SKM-1 (cell line): ENCODE measurements around the gene TLR5.
A peak's percentile ranks its signal among the peaks of the same experiment; 100 is the strongest.

Experiments used
- DNase-seq: peaks from one replicate; lab custom pipeline; 2025; ENCODE audit not compliant: unreplicated experiment; lab: John Stamatoyannopoulos, UW

Gene TLR5

GRCh38 chr1:223152399-223152798, 9.4 kb upstream of the TLR5 start:
- no peak for DNase-seq

GRCh38 chr1:223150443-223150842, 7.4 kb upstream of the TLR5 start:
- no peak for DNase-seq

DNA sequence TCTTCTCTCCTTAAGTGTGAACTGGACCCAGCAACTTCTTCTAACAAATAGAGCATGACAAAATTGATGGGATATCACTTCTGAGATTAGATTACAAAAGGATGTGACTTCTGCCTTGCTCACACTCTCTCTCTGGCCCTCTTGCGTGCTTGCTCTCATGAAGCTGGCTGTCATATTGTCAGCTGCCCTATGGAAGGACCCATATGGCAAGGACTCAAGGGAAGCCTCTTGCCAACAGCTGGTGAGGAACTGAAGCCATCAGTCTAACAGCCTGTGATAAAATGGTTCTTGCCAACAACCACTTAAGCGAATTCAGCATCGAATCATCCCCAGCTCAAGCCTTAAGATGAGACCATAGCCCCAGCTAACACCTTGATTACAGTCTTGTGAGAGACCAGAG, 4.8 kb upstream of the TLR5 start:
- no peak for DNase-seq

GRCh38 chr1:223147409-223147808, 4.4 kb upstream of the TLR5 start:
- no peak for DNase-seq

DNA sequence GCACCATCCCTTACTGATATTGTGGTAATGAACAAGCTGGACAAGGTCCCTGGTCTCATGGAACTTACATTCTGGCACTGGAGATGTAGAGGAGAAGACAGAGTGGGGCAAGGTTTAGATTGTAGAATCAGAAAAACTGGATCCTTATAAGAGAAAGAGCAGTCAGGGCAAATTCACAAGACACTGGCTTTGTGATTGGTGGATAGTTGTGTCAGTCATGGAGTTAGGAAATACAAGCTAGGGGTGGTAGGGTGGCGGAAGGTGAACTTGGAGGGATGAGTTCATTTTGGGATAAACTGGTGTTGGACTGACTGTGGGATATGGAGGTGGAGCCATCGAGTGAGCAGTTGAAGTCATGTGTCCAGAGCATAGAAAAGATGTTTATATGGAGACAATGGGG, 3.7 kb upstream of the TLR5 start:
- no peak for DNase-seq

DNA sequence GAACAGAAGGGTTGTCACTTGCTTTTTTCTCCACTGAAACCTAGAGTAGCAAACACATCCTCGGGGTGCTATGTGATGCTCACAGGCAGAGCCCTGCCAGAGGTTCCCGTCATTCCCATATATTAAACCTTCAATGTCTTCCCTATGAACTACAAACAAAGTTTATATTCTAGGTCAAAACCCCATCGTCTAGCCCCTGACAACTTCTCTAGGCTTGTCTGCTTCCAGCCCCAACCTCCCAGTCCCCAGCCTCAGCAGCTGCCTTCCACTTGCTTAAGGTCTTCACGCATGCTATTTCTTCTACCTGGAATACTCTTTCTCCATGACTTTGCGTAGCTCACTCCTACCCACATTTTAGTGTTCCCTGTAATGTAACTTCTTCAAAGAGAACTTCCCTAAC, 1.9 kb upstream of the TLR5 start:
- no peak for DNase-seq

DNA sequence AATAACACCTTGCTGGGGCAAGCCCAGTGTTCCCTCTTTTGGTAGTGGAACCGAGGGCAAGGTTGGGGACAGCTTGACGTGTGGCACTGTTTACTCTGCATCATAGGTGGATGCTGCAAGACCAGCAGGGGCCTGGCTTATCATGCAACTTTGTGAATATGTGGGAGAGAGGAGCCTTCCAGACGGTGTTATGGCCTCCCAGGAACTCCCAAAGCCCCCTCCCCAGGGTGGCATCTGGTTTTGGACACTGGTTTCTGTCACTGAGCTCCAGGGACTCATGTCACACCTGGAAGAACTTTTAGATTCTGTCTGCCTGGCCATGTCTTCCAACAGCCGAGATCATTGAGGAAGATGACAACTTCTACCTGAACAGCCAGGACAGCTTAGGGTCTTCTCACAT, 1.4 kb upstream of the TLR5 start:
- DNase-seq = no peak

DNA sequence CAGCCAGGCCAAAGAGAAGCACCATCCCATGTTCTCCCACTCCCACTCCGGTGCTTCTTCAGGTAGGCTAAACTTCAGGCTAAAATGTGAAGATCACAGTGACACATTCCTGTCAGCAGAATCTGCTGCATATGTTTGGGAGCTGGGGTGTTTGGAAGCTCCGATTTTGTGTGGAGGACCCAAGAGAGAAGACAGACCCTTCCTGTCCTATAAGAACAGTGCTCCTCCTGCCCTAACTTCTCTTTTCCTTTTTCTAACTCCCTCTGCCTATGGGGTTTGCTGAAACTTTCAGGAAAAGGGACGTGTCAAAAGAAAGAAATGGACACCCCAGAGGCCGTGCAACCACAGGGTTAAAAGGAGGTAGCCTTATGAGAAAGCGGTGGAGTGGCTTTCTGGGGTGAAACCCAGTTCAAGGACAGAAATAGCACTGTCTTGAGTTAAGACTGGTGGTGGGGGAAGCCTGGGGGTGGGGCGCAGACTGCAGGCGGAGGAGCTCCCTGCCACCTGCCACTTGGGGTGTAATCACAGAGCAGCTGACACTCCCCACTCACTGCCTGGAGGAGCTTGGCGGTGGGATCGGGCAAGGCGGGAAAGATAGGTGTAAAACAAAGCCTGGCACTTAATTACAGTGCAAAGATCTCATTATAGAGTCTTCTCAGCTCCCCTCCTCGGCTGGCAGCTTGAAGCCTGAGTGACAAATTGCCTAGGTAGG, 645 bp upstream of the TLR5 start:
- peak; percentile 87 for DNase-seq

DNA sequence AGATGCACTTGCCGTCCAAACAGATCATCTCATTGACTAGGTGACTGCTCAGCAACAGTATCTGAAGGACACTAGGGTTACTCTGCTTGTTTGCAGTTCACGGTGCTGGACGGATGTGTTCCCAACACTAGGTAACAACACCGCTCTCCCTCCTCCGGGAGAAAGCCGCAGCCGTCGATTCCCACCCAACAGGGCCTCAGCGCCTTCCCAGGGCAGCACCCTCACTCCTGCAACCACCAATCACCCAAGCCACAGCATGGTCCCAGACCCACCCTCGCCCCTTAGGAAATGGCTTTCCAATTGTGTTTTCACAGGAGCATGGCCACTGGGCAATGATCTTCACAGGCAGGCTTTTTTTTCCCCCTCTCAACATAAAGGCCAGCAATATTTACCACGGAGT, 779 bp downstream of the TLR5 start:
- no peak for DNase-seq

DNA sequence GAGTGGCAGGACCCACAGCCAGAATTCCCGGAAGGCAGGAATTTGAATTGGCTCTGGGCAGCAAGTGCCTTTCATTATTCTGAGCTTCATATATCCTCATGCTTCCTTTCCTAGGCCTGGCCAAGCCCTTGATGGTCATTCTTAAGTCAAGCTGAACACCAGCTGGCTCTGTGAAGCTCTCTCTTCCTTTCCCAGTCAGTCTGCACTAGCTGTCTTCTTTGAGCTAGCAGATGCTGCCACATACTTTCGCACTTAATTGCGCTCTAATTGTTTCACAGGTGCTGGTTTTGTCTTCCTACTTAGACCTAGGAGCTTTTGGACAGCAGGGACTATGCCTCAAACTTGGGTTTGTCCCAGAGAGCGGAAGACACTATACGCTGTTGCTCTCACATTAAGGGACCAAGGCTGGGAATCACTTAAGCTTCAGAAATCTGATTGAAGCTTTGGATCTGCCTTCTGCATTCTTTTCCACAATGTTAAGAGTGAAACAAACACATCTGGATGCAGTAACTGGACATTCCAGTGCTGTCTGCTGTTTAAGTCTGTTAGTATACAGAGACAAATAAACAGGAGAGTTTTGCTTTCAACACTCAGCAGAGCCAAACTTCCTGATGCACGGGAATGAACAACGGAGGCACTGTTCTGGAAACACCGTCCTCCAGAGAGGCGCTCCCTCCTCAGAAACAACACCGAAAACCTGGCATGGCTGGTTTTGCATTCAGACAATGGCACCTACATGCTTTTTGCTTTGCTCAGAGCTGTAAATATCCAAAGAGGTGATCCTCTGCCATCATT, 2.2 kb downstream of the TLR5 start:
- DNase-seq = no peak

GRCh38 chr1:223137455-223138085, 5.5 kb downstream of the TLR5 start:
- DNase-seq = peak; percentile 79

DNA sequence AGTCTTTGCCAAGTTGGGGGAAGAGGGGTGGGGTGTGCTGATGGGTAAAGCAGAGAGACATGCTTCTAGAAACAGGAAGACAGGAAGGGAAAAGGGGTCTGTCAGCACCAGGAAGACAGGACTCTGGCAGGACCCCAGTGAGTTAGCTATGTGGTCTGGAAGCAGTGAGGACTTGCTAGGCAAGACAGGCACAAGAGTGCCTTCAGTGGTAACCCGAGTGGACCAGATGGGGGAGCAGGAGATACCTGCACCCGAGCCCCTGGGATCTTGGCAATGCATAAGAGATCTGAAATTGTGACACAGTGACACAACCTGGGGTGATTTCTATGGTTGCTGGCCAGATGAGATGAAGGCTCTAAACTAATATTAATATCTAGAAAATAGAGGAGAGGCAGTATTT, 7.0 kb downstream of the TLR5 start:
- no peak for DNase-seq

- DNase-seq = no peak
Observed at GRCh38 chr1:223135176-223135942, 7.7 kb downstream of the TLR5 start.

- DNase-seq = peak; percentile 76
Observed at GRCh38 chr1:223133824-223134435, 9.1 kb downstream of the TLR5 start.

DNA sequence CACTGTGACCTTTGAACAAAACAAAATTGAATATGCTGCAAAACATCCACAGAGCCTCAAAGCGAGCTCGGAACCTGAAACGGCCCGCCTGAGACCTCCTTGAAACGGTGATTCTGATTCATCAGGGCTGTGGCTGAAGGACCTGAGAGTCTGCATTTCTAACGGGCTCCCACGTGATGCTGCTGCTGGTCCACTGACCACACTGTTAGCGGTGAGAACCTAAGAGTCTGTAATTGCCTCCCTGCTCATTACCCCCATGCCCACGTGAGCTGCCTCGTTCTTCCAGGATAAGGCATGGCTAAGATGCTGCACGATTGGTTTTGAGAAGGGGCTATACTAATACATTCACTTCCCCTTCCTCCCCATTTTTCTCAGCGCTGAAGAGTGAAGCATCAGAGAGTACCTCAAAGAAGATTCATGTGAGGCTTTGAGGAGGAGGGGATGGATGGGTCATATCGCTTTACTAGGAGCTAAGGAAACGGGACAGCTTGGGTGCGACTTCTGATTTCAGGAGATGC, 9.7 kb downstream of the TLR5 start:
- DNase-seq = no peak

GRCh38 chr1:223129229-223129901, 13.7 kb downstream of the TLR5 start:
- DNase-seq = peak; percentile 66

DNA sequence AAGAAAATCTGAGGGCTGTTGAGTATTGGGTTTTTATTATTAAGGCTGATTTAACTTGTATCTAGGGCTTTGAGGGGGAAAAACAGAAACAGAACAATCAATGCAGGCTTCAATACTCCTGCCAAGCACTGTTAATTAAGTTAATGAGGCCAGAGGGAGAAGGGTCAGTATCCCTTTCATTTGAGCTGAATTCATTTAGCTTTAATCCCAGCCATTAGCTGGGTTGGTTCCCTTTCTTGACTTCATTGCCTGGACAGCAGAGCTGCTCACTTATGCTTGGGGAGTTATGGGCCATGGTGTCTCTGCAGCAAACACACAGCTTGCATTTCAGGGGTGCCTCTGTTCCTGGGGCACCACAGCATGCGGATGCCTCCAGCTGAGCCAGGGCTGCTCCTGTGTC, 16.3 kb downstream of the TLR5 start:
- DNase-seq = no peak

- no peak for DNase-seq
Observed at GRCh38 chr1:223125766-223126165, 17.3 kb downstream of the TLR5 start.

- no peak for DNase-seq
Observed at GRCh38 chr1:223123011-223123610, 19.9 kb downstream of the TLR5 start.

- DNase-seq = no peak
Observed at GRCh38 chr1:223118418-223118817, 24.6 kb downstream of the TLR5 start.
